ENCODE measurements around the gene HSPA2.
"Not testable (repeated sequence)": the region's sequence is repeated elsewhere in the genome, so short reads cannot be mapped to it uniquely, and the experiment has no call there.

HSPA2 gene

DNA sequence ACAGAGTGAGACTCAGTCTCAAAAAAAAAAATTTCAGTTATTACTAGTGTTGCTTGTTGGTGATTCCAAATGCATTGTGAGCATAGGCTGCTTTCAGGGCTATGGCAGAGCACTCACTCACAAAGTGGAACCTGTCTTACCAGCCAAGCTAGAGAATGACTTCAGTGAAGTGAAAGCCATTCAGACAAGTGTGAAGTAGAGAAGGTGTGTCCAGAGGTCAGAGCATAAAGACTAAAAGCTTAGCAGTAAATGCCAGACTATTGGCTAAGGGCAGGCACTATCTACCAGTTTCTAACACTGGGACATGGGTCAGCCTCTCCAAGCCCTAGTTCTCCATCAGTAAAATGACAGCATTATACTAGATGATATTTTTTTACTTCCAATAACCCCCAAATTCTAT lies 21.9 kb downstream of the HSPA2 start:
- no peak for DNase-seq

DNA sequence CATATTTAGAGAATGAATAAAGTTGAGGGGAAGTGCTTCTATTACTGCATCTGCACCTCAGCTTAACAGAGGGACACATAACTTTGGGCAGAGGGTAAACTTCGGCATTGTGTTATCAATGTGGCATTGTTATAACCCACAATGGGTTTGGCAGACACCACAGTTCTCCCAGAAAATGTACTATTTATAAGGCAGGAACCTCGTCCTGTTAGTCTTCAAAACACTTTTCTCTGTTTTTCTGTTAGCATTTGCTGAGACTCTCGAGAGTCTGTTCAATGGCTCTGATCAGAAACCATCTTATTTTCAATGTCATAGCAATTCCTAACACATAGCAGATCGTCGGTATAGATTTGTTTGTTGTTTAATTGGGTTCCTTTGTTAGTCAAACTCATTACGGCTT lies 23.2 kb downstream of the HSPA2 start:
- no peak for DNase-seq

DNA sequence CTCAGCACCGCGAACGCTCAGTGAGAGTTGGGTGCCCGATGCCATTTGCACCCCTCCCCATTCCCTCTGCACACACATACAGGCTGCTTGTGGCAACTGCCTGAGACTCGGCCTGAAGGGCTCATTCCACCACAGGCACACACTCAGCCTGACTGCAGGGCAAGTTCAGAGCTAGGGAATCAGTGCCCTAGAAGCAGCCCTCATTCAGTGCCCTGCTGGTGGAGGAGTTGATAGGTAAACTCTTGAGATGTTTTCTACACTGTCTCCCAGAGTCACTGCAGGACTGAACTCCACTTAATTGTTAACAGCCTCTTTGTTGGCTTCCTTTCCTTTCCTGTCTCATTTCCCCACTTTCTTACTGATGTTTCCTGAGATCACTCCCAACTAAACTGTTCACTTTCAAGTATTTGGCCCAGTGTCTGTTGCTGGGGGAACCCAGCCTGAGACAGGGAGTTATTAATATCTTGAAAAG lies 26.1 kb downstream of the HSPA2 start:
- no peak for DNase-seq

DNA sequence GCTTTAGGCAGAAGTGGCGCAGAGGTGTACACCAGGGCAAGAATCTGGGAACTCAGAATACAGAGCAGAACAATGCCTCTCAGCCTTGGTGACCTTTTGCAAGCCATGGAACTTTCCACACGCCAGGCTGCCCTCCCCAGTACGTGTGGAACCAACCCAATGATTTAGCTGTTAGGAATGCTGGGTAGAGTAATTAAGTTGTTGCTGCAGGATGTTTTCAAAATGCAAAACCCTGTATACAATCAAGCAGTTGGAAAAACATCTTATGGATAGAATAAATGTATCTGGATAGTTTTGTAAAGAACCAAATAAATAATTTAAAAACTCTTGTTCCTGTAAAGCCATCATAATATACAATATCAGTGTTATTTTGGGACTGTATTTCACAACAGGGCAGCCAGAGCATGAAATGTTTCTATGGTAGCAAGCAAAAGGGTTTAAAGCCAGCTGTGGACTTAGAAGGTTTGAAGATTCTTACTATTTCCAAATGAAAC lies 28.6 kb downstream of the HSPA2 start:
- DNase-seq = peak; percentile 40

DNA sequence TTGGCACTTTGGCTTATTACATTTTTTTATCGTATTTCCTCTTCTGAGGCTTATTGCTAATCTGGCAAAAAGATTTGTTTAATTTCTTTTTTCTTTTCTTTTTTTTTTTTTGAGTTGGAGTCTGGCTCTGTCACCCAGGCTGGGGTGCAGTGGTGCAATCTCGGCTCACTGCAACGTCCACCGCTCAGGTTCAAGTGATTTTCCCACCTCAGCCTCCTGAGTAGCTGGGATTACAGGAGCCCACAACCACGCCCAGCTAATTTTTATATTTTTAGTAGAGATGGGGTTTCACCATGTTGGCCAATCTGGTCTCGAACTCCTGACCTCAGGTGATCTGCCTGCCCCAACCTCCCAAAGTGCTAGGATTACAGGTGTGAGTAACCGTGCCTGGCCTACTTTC lies 29.1 kb downstream of the HSPA2 start:
- DNase-seq = not testable (repeated sequence)

DNA sequence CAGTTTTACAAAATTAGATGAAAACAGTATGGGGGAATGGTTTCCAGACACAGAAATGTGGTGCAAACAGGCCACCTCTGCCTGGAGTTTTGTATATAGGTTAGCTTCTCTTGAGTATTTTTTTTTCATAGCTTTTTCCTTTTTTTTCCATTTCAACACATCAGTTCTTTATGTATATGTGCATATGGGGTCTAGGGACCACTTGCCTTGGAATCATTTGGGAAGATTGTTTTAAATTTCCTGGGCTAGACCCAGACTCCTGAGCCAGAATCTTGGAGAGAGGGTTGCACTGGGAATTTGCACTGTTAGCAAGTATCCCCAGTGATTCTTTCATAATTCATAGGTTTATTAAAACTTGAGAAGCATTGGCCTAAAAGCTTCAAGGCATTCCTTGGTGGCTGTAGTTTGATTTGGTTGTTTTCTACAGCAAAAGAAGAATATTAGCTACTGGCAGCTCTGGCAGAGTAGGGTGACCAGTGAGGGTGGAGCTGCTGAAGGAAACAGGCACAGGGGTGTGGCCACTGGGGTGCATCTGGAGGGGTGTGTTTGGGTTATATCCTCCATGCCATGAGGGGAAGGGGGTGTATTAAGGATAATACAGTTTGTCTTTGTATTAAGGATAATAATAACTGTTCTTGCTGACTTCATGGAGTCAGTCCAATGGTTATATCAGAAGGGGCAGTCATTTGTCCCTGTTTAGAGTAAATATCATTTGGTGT lies 32.0 kb downstream of the HSPA2 start:
- DNase-seq = no peak

DNA sequence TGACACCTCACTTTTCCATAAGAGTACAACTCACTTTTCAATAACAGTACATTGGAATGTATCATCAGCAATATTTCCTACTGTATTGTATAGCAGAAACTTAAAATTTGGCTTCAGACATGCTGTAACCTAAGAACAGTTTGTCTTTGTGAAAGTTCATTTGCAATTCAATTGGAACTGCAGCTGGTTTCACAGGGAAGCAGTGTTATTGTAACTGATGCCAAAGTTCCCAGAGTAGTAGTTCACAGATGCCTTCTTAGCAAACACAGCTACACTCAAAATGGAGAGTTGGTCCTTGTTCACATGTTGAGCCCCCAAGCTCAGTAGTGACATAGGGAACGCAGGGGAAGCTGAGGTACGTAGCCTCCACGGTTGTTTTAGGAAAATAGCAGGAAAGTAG lies 32.6 kb downstream of the HSPA2 start:
- DNase-seq = no peak

DNA sequence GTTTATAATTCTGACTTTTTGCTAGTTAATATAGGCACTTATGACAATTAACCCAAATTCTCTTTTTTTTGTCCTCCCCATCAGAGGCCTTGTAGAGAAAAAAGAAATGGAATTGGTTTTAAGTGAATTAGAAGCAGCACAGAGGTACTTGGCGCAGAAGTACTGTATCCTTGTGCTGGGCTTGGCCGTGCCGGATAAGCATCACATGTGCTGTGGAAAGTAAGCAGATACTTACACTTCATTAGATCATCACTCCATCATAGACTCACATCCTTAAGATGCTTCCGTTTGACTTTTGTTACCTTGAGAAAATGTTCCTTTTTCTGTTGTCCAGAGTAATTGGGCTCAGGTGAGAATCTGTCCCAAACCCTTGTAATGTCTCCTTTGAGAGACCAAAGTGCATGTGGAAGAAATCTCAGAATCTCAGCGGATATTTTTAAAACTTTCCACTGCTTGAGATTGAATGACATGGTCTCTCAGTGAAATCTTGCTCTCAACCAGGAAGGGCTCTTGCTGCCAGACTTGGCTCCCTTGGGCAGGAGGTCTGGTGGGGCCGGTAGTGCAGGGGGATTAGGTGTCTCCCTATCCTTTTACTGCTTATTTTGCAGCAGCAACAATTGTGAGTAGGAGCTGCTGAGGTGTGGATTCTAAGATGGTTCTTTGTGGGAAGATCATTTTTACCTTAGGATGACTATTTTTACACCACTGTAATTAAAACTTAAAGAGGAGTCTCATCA lies 34.0 kb downstream of the HSPA2 start:
- no peak for DNase-seq

DNA sequence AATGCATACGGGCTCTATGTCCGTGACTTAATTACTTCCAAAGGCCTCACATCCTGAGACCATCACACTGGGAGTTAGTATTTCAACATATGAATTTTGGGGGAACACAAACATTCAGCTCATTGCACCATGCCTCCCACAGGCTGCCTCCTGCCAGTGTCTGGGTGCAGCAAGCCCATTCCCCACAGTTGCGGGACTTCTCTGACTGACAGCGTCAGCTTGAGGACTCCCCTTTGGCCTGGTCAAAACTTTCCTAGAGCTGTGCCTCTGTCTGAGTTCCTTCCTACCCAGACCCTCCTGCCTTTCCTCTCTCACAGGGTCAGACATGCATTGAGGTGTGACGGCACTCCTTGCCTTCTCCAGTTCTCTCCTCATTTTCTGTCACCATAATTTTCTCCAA lies 36.7 kb downstream of the HSPA2 start:
- no peak for DNase-seq

DNA sequence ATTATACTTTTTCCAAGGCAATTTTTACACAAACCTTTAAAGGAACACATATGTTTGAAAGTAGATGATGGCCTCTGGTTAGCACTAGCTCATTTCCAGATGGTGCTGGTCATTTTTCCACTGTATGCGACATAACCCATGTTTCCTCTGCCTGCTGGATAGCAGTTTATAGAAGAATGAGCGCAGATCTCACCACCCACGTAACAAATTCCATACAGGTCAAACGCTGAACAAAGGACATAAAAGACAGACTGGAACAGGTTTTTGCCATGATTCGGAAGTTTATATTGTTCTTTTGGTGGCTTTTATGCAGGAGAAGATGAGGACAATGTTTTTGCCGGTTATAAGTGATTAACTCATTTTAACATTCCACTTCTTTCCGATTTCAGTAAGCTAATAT lies 39.9 kb downstream of the HSPA2 start:
- DNase-seq = no peak

DNA sequence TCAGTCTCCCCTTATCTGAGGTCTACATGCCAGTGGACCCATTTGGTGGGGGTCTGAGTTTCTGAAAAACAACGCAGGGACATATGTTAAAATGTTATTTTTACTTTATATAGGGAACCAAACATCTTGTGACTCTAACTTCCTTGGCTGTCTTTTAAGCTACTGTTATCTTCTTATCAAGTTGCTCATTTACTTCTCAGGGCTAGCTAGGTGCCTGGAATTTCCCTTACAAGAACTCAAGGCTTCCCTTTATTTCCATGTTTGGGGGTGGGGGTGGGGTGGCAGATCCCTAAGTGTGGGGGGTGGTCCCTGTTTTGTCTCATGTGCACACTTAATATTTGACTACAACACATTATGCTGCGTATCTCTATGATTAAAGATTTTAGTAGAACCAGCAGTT lies 40.8 kb downstream of the HSPA2 start:
- DNase-seq = no peak

DNA sequence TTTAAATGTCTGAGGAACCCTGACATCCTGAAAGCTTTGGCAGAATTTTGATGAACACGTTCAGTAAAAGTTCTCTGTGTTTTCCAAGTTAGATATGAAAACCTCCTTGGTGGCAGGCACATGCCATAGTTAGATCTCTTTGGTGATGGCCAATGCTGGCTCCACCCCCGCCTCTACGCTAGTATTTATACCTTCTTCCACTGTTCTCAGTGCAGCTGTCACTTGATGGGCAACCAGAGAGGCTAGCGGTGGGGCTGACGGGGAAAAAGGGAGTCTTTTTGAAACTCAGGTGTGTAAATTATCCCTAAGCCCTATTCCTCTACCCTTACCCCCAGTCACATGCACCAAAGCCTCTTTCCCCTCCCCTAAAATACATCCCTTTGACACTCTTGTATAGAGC lies 41.3 kb downstream of the HSPA2 start:
- no peak for DNase-seq

DNA sequence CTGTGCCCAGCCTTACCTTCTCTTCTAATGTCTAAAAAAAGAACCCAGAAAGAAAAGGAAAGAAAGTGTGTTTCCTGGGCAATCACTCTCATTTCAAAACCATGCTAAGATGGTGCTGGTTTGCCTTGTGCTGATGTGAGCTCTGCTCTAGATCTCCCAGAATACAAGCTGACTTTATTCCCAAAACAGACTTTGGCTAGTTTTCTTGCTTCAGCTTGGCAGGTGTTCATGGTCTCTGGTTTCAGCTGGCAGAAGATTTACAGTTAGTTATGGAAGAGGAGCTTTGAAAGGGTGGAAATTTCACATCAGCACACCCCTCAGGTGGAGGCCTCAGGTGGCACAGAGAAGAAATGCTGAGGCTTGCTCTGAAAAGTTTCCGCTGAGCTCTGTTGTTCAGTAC lies 43.6 kb downstream of the HSPA2 start:
- no peak for DNase-seq

DNA sequence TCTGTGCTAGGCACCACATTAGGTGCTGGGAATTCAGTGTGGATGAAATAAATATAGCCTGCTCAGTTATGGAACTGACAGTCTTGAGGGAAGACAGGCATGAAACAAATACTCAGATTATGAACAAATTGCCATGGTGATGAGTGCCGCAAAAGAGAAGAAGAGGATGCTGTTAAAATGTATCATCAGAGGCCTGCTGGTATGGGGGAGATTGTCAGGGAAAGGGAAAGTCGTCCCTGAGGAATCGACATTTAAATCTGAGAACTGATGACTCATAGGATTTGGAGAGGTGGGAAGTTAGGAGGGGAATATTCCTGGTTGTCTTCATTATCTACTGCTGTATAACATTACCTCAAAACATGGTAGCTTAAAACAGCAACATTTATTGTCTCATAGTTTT lies 51.3 kb downstream of the HSPA2 start:
- no peak for DNase-seq

Measured in T1000 (cell line).